Spleen (tissue), 7 donors: ENCODE measurements around the gene AKT3.

ENCODE experiments used
- POLR2AphosphoS5 ChIP-seq, 3 donors: sonication (generic); formaldehyde crosslinking; IDR thresholded peaks; one replicate each; pipeline ENCODE4 v1.5.1; 2017; ENCODE audit warnings: antibody characterized with exemption in 3 of 3
- TF ChIP-seq, protein P1 (sequence below), 11 experiments: fragments of 200-600 bp in 7 of 11; fragments of 450-650 bp in 4 of 11; sonication (generic) in 4 of 11; IDR thresholded peaks in 8 of 11; conservative IDR thresholded peaks in 3 of 11; 1 replicate in 7 of 11; 2 replicates in 4 of 11; pipeline versions ENCODE4 v1.4.0 to v1.8.0; 2016 to 2021; ENCODE audit warnings: antibody characterized with exemption in 11 of 11, inconsistent platforms in 4 of 11, mild to moderate bottlenecking in 1 of 11
- donor health status: DM: no; HTN: no; CAD: no; lungs with moderate emphysema.
- donor health status: DM: no; HTN: no; CAD: no.
- donor health status: DM: no; HTN: no; CAD: no.

DNA sequence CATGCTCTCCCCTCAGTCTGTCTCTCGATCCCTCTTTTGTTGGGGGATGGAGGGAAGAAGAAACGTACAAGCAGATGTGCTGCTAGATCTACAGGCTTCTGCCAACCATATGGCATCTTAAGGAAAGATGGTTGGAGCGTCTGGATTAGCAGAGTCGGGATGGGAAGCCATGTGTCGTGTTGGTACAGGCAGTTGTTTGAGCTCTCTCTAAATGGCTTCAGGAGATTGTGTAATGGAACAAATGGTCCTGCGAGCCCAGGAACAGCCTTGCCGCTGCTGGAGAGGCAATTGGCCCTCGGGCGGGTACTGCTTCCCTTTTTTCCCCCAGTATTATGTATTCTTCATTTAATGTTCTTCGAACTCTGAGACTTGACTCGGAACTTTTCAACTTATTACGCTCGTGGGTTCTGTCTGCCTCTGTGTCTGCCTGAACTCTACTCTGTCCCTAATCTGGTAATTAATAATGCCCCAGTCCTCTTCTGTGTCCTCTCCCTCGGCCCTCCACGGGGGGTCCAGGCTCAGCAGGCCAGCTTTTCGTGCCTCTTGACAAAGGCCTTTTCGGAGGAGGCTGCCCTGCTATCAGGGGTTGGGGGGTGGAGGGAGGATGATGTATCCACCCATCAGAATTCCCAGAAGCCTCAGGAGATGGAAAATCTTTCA, 378.9 kb downstream of the AKT3 start:
- TF ChIP-seq, protein P1, sequence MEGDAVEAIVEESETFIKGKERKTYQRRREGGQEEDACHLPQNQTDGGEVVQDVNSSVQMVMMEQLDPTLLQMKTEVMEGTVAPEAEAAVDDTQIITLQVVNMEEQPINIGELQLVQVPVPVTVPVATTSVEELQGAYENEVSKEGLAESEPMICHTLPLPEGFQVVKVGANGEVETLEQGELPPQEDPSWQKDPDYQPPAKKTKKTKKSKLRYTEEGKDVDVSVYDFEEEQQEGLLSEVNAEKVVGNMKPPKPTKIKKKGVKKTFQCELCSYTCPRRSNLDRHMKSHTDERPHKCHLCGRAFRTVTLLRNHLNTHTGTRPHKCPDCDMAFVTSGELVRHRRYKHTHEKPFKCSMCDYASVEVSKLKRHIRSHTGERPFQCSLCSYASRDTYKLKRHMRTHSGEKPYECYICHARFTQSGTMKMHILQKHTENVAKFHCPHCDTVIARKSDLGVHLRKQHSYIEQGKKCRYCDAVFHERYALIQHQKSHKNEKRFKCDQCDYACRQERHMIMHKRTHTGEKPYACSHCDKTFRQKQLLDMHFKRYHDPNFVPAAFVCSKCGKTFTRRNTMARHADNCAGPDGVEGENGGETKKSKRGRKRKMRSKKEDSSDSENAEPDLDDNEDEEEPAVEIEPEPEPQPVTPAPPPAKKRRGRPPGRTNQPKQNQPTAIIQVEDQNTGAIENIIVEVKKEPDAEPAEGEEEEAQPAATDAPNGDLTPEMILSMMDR (IDR thresholded peaks at IDR 0.05 in 8 of 11, conservative IDR thresholded peaks at IDR 0.05 in 3 of 11) = no peak
- TF ChIP-seq POLR2AphosphoS5 (IDR thresholded peaks at IDR 0.05) = no peak
